Loucy (cell line): ENCODE measurements around the gene KRTAP2-4.
A peak's percentile ranks its signal among the peaks of the same experiment; 100 is the strongest.
"Not testable (repeated sequence)": the region's sequence is repeated elsewhere in the genome, so short reads cannot be mapped to it uniquely, and the experiment has no call there.

ENCODE experiments used
- H2AFZ ChIP-seq: fragments of 200-600 bp; sonication (generic); 2 replicates; pipeline ENCODE4 v1.6.0; 2016; ENCODE audit warnings: antibody characterized with exemption, mild to moderate bottlenecking, low read length, moderate library complexity
- H3F3A ChIP-seq: fragments of 200-600 bp; 2 replicates; pipeline ENCODE4 v1.6.0; 2016; ENCODE audit warnings: antibody characterized with exemption, low read depth, mild to moderate bottlenecking
- H3K27me3 ChIP-seq: fragments of 200-600 bp; sonication (generic); 2 replicates; pipeline ENCODE4 v1.6.1; 2014; ENCODE audit warnings: low read length, mild to moderate bottlenecking; ENCODE audit not compliant: insufficient read depth, poor library complexity, severe bottlenecking
- H3K36me3 ChIP-seq: fragments of 200-600 bp; sonication (generic); 2 replicates; pipeline ENCODE4 v1.6.1; 2016; ENCODE audit warnings: low read length; ENCODE audit not compliant: insufficient read depth
- H3K4me1 ChIP-seq: fragments of 200-600 bp; sonication (generic); 2 replicates; pipeline ENCODE4 v1.5.1; 2014; ENCODE audit warnings: low read length, mild to moderate bottlenecking; ENCODE audit not compliant: insufficient read depth, poor library complexity, severe bottlenecking
- H3K4me2 ChIP-seq: fragments of 200-600 bp; sonication (generic); 2 replicates; pipeline ENCODE4 v1.6.0; 2014; ENCODE audit warnings: antibody characterized with exemption, low read length, low read depth, mild to moderate bottlenecking; ENCODE audit not compliant: poor library complexity, severe bottlenecking
- H3K4me3 ChIP-seq: fragments of 200-600 bp; sonication (generic); 2 replicates; pipeline ENCODE4 v1.5.1; 2014; ENCODE audit warnings: low read length, mild to moderate bottlenecking, mixed read lengths; ENCODE audit not compliant: poor library complexity, severe bottlenecking
- H3K79me2 ChIP-seq: fragments of 200-600 bp; sonication (generic); 2 replicates; pipeline ENCODE4 v1.6.1; 2014; ENCODE audit warnings: low read length; ENCODE audit not compliant: insufficient read depth
- H3K9ac ChIP-seq: fragments of 200-600 bp; sonication (generic); 2 replicates; pipeline ENCODE4 v1.6.0; 2014; ENCODE audit warnings: mild to moderate bottlenecking, low read depth, low read length, moderate library complexity; ENCODE audit not compliant: poor library complexity, severe bottlenecking
- H3K9me2 ChIP-seq: fragments of 200-600 bp; sonication (generic); replicated peaks from 2 replicates; pipeline ENCODE4 v1.6.1; 2016; ENCODE audit warnings: low read depth, low read length, mixed read lengths
- H3K9me3 ChIP-seq: fragments of 200-600 bp; sonication (generic); 2 replicates; pipeline ENCODE4 v1.6.1; 2014; ENCODE audit warnings: mild to moderate bottlenecking, antibody characterized with exemption, low read length, low read depth; ENCODE audit not compliant: insufficient read depth
- H4K20me1 ChIP-seq: fragments of 200-600 bp; sonication (generic); 2 replicates; pipeline ENCODE4 v1.6.0; 2014; ENCODE audit warnings: antibody characterized with exemption, low read length, mild to moderate bottlenecking; ENCODE audit not compliant: insufficient read depth, poor library complexity, severe bottlenecking
- CTCF ChIP-seq: fragments of 200-600 bp; sonication (generic); conservative IDR thresholded peaks from 2 replicates; pipeline ENCODE4 v1.5.1; 2014; ENCODE audit warnings: mild to moderate bottlenecking, antibody characterized with exemption, low read length
- EZH2phosphoT487 ChIP-seq: fragments of 200-600 bp; IDR thresholded peaks from 2 replicates; pipeline ENCODE4 v1.6.1; 2018; ENCODE audit warnings: antibody characterized with exemption, mild to moderate bottlenecking, moderate library complexity, borderline replicate concordance

Gene KRTAP2-4

GRCh38 chr17:41071606-41072360 is 6.1 kb upstream of the KRTAP2-4 start:
- peaks cover 8% of the 10 kb centered on the region for H3K4me1 ChIP-seq
- TF ChIP-seq EZH2phosphoT487 (no peak), CTCF (no peak)
- no peak overlapping the region for H3K9ac ChIP-seq
- no peaks in the 10 kb centered on the region for H4K20me1 ChIP-seq
- H2AFZ ChIP-seq = peak overlapping the region; percentile 69; the same call in 1 of the 2 replicates
- no peaks in the 10 kb centered on the region for H3K79me2 ChIP-seq
- H3K4me3 ChIP-seq = no peak overlapping the region
- H3K36me3 ChIP-seq = no peaks in the 10 kb centered on the region
- H3F3A ChIP-seq = no peaks in the 10 kb centered on the region
- H3K27me3 ChIP-seq = no peaks in the 10 kb centered on the region
- H3K4me2 ChIP-seq = no peak overlapping the region
- no peaks in the 10 kb centered on the region for H3K9me2 ChIP-seq
- H3K9me3 ChIP-seq = no peaks in the 10 kb centered on the region

GRCh38 chr17:41069031-41069430 is 3.4 kb upstream of the KRTAP2-4 start:
- no peaks in the 10 kb centered on the region for H3K9me2 ChIP-seq
- H3K4me3 ChIP-seq = no peak overlapping the region
- no peaks in the 10 kb centered on the region for H3K79me2 ChIP-seq
- no peaks in the 10 kb centered on the region for H3K36me3 ChIP-seq
- H3K27me3 ChIP-seq = no peaks in the 10 kb centered on the region
- H3K9me3 ChIP-seq = no peaks in the 10 kb centered on the region
- peaks cover 8% of the 10 kb centered on the region for H3K4me1 ChIP-seq
- no peaks in the 10 kb centered on the region for H4K20me1 ChIP-seq
- H3F3A ChIP-seq = no peaks in the 10 kb centered on the region
- no peak overlapping the region for H3K4me2 ChIP-seq
- no peak overlapping the region for H3K9ac ChIP-seq
- TF ChIP-seq EZH2phosphoT487 (no peak), CTCF (no peak)
- no peak overlapping the region for H2AFZ ChIP-seq

GRCh38 chr17:41067281-41067680 is 1.6 kb upstream of the KRTAP2-4 start:
- Histone ChIP-seq H3K9me3 (no peaks in the 10 kb centered on the region), H3K9me2 (no peaks in the 10 kb centered on the region), H3K4me3 (no peak overlapping the region), H3K4me2 (no peak overlapping the region), H4K20me1 (no peaks in the 10 kb centered on the region), H3K9ac (no peak overlapping the region), H2AFZ (no peak overlapping the region), H3F3A (no peaks in the 10 kb centered on the region), H3K4me1 (peaks cover 8% of the 10 kb centered on the region), H3K27me3 (no peaks in the 10 kb centered on the region), H3K36me3 (no peaks in the 10 kb centered on the region), H3K79me2 (no peaks in the 10 kb centered on the region)
- no peak for TF ChIP-seq CTCF
- TF ChIP-seq EZH2phosphoT487 = no peak

- H3K4me2 ChIP-seq, H3F3A ChIP-seq, H3K79me2 ChIP-seq, H3K9me3 ChIP-seq, H3K4me1 ChIP-seq, H4K20me1 ChIP-seq, H3K36me3 ChIP-seq, H3K27me3 ChIP-seq, H3K9me2 ChIP-seq, H3K9ac ChIP-seq, H3K4me3 ChIP-seq, H2AFZ ChIP-seq: not testable (repeated sequence)
Observed at GRCh38 chr17:41065016-41065689, 526 bp downstream of the KRTAP2-4 start.
